Transverse colon (tissue), 4 donors: ENCODE data around the gene RBBP8.

ENCODE experiments used
- EP300 ChIP-seq: sonication (generic); formaldehyde crosslinking; IDR thresholded peaks from one replicate; pipeline ENCODE4 v1.6.1; 2017; ENCODE audit warnings: antibody characterized with exemption, low read depth
- POLR2AphosphoS5 ChIP-seq, 3 donors: sonication (generic); formaldehyde crosslinking; IDR thresholded peaks; one replicate each; pipeline ENCODE4 v1.6.1; 2016; ENCODE audit warnings: antibody characterized with exemption in 3 of 3
- TF ChIP-seq, protein P1 (sequence below), 5 experiments: fragments of 200-600 bp in 3 of 5; fragments of 450-650 bp in 2 of 5; sonication (generic) in 3 of 5; IDR thresholded peaks; 1 replicate in 2 of 5; 2 replicates in 3 of 5; pipeline ENCODE4 v1.5.1; 2016 to 2017; ENCODE audit warnings: antibody characterized with exemption in 5 of 5, inconsistent platforms in 3 of 5, mild to moderate bottlenecking in 2 of 5, moderate library complexity in 1 of 5

DNA sequence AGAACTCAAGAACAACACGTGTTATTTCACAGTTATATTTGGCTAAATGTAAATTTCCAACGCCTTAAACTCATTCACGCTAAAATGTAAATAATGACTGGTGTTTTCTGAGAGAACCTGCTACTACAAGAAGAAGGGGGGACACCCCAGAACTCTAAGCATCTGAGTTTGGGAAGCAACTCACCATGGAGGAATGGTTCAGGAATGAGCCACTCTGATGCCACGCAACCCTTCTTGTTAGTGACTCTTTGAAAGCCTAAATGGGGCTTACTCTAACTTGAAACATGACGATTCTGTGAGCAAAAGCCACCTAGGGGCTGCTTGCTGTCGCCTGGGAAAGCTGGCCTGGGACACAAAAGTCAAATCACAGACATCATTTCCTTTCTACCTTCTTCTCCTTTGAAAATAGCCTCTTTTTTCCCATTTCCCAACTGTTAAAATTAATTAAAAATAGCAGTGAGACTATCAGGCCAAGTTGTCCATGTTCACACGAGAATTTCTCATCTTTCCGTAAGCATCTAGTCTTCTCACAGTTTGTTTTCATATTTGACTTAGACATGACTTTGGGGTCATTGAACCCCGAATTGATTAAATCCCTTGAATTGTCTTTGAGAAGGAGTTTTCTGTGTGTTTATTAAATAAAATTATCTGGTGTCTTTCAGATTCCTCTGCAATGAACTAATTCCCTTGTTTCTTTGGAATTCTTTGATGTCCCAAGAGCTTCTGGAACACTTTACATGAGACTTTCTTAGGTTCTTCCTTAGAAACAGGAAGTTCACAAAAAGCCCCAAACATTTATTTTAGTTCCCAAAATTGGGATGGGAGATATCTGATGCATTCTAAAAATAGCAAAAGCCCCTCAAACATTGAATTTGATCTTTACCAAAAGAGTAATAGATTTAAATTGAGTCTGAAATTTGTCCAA, 126.7 kb downstream of the RBBP8 start:
- no peak for TF ChIP-seq EP300
- TF ChIP-seq, protein P1, sequence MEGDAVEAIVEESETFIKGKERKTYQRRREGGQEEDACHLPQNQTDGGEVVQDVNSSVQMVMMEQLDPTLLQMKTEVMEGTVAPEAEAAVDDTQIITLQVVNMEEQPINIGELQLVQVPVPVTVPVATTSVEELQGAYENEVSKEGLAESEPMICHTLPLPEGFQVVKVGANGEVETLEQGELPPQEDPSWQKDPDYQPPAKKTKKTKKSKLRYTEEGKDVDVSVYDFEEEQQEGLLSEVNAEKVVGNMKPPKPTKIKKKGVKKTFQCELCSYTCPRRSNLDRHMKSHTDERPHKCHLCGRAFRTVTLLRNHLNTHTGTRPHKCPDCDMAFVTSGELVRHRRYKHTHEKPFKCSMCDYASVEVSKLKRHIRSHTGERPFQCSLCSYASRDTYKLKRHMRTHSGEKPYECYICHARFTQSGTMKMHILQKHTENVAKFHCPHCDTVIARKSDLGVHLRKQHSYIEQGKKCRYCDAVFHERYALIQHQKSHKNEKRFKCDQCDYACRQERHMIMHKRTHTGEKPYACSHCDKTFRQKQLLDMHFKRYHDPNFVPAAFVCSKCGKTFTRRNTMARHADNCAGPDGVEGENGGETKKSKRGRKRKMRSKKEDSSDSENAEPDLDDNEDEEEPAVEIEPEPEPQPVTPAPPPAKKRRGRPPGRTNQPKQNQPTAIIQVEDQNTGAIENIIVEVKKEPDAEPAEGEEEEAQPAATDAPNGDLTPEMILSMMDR (IDR thresholded peaks at IDR 0.05), result no peak
- no peak for TF ChIP-seq POLR2AphosphoS5 (IDR thresholded peaks at IDR 0.05)
